ENCODE measurements around the gene PCDH17.

DNA sequence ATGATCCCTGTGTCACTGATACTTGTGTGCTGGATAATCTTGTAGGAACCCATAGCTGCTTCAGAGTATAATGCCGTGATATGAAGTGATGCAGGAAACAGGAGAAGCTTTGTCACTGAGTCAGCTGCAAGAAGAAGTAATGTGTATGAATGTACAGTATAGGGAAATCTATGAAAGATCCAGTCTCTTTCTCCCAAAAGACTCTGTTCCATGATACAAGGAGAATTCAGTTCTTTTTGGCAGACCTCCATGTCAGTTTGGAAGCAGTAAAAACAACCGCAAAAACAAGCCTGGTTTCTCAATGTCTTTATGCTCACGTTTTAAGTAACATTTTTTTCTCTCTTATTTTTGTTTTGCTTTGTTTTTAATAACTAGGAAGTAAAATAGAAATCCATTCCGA is 33.9 kb downstream of the PCDH17 start:
- TF ChIP-seq, protein P1, sequence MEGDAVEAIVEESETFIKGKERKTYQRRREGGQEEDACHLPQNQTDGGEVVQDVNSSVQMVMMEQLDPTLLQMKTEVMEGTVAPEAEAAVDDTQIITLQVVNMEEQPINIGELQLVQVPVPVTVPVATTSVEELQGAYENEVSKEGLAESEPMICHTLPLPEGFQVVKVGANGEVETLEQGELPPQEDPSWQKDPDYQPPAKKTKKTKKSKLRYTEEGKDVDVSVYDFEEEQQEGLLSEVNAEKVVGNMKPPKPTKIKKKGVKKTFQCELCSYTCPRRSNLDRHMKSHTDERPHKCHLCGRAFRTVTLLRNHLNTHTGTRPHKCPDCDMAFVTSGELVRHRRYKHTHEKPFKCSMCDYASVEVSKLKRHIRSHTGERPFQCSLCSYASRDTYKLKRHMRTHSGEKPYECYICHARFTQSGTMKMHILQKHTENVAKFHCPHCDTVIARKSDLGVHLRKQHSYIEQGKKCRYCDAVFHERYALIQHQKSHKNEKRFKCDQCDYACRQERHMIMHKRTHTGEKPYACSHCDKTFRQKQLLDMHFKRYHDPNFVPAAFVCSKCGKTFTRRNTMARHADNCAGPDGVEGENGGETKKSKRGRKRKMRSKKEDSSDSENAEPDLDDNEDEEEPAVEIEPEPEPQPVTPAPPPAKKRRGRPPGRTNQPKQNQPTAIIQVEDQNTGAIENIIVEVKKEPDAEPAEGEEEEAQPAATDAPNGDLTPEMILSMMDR (conservative IDR thresholded peaks at IDR 0.05 in 1 of 2, IDR thresholded peaks at IDR 0.05 in 1 of 2; ENCODE audit: low read depth in 1 of 2, low read length in 2 of 2): no peak
- no peak for TF ChIP-seq EZH2 (IDR thresholded peaks at IDR 0.05; ENCODE audit: low read length, missing control alignments)
